ENCODE measurements around the gene ADGRF3.
A peak's percentile ranks its signal among the peaks of the same experiment; 100 is the strongest.
"Not testable (repeated sequence)": the region's sequence is repeated elsewhere in the genome, so short reads cannot be mapped to it uniquely, and the experiment has no call there.

ADGRF3 gene

GRCh38 chr2:26349690-26350089, 3.1 kb upstream of the ADGRF3 start:
- no peak for DNase-seq (ENCODE audit: low read depth)

- no peak for DNase-seq (ENCODE audit: low read depth)
These were observed 787 bp upstream of the ADGRF3 start for GRCh38 chr2:26347286-26347865.

- peak; percentile 100 for DNase-seq (ENCODE audit: low read depth)
These were observed 790 bp downstream of the ADGRF3 start, which contains the start of gene SELENOI for GRCh38 chr2:26345545-26346453. SELENOI (plus strand) TSS chr2:26346143; CDS start chr2:26346233, 90 bp downstream.

- no peak for DNase-seq (ENCODE audit: low read depth)
These were observed 1.4 kb downstream of the ADGRF3 start for GRCh38 chr2:26345283-26345544.

GRCh38 chr2:26344581-26345282, 1.9 kb downstream of the ADGRF3 start:
- no peak for DNase-seq (ENCODE audit: low read depth)

GRCh38 chr2:26340831-26341230, 5.8 kb downstream of the ADGRF3 start:
- DNase-seq (ENCODE audit: low read depth) = no peak

- no peak for DNase-seq (ENCODE audit: low read depth)
These were observed 9.3 kb downstream of the ADGRF3 start for GRCh38 chr2:26337298-26337697.

- no peak for DNase-seq (ENCODE audit: low read depth)
These were observed 9.9 kb downstream of the ADGRF3 start for GRCh38 chr2:26336719-26337118.

GRCh38 chr2:26335231-26335630, 11.4 kb downstream of the ADGRF3 start:
- no peak for DNase-seq (ENCODE audit: low read depth)

- DNase-seq (ENCODE audit: low read depth) = no peak
These were observed 13.3 kb downstream of the ADGRF3 start for GRCh38 chr2:26333293-26333692.

GRCh38 chr2:26331321-26331720, 15.3 kb downstream of the ADGRF3 start:
- not testable (repeated sequence) for DNase-seq (ENCODE audit: low read depth)

GRCh38 chr2:26330604-26331003, 16.0 kb downstream of the ADGRF3 start:
- no peak for DNase-seq (ENCODE audit: low read depth)

GRCh38 chr2:26330114-26330549, 16.5 kb downstream of the ADGRF3 start:
- DNase-seq (ENCODE audit: low read depth) = peak; percentile 66

GRCh38 chr2:26329083-26329482, 17.5 kb downstream of the ADGRF3 start:
- DNase-seq (ENCODE audit: low read depth) = not testable (repeated sequence)

GRCh38 chr2:26327291-26328272, 19.0 kb downstream of the ADGRF3 start:
- no peak for DNase-seq (ENCODE audit: low read depth)

- DNase-seq (ENCODE audit: low read depth) = no peak
These were observed 20.1 kb downstream of the ADGRF3 start for GRCh38 chr2:26326514-26326913.

GRCh38 chr2:26325851-26326250, 20.7 kb downstream of the ADGRF3 start:
- no peak for DNase-seq (ENCODE audit: low read depth)

GRCh38 chr2:26324903-26325302, 21.7 kb downstream of the ADGRF3 start:
- DNase-seq (ENCODE audit: low read depth) = no peak

GRCh38 chr2:26324479-26324878, 22.1 kb downstream of the ADGRF3 start:
- DNase-seq (ENCODE audit: low read depth) = not testable (repeated sequence)

GRCh38 chr2:26318950-26319349, 27.6 kb downstream of the ADGRF3 start:
- DNase-seq (ENCODE audit: low read depth) = no peak

- no peak for DNase-seq (ENCODE audit: low read depth)
These were observed 29.0 kb downstream of the ADGRF3 start for GRCh38 chr2:26317377-26318105.

All from CMK (cell line).